NCI-H1105 (cell line): ENCODE data around the gene UCK2.
"Not testable (repeated sequence)": the region's sequence is repeated elsewhere in the genome, so short reads cannot be mapped to it uniquely, and the experiment has no call there.

Experiments
- DNase-seq: peaks from one replicate; lab custom pipeline; 2025; lab: John Stamatoyannopoulos, UW

Gene UCK2

DNA sequence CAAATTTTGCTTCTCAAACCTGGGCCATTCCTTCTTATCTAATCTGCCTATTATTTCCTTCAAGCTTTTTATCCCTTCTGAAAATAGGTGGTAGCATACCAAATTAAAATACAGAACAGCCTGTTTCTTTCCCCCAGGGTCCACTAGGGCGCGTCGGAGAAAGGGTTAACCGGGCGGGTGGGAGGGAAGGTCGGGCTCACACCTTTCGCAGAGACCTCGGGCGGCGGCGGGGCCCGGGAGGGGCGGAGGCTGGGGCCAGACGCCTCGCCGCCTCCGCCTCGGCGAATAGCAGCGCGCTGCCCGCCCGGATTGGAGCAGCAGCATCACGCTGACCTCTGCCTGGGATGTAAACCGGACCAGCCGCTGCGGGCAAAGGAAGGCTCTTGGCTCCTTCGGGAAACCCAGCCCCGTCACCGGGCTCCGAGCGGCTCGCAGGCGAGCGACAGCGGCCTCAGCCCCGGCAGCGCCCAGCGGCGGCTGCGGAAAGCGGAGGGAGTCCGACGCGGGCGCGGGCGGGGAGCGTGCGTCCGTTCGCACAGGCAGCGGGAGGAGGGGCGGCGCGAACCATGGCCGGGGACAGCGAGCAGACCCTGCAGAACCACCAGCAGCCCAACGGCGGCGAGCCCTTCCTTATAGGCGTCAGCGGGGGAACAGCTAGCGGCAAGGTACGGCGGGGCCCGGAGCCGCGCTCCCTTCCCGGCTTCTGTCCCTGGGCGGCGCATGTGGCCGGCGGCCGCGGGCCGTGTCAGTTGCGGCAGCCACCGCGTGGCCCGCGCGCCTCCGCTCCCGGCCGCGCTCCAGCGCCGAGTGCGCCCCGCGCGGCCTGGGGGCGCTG, at the start of gene UCK2:
Gene UCK2 (plus strand): TSS at position 347 of the 835 bp plus-strand sequence. CDS start 220 bp downstream, at position 567.
- DNase-seq, result peak; percentile 79

- DNase-seq, result not testable (repeated sequence)
Observed at GRCh38 chr1:165778197-165778596, 49.2 kb upstream of the UCK2 start.

- not testable (repeated sequence) for DNase-seq
Observed at GRCh38 chr1:165783519-165783918, 43.9 kb upstream of the UCK2 start.

DNA sequence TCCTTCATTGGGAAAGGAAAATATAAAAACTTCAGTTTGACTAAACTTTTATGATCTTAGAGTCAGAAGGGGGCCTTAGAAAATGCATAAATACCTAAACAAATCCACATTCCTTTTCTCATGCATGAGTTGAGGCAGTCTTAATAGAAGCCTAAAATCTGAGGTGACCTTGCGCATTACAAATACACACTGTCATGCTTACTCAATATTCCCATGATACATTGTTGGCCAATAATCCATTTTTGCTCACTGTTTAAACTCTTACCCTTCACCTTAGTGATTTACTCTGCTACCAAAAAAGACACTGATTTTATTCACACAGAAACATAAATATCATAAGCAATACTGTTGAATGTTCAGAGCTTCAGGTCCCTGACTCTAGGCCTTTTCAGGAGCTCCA, 39.7 kb upstream of the UCK2 start:
- no peak for DNase-seq

GRCh38 chr1:165793951-165794350, 33.5 kb upstream of the UCK2 start:
- DNase-seq, result no peak

GRCh38 chr1:165795894-165796293, 31.5 kb upstream of the UCK2 start:
- no peak for DNase-seq

- no peak for DNase-seq
Observed at GRCh38 chr1:165799387-165799786, 28.0 kb upstream of the UCK2 start.

- not testable (repeated sequence) for DNase-seq
Observed at GRCh38 chr1:165804513-165804912, 22.9 kb upstream of the UCK2 start.

DNA sequence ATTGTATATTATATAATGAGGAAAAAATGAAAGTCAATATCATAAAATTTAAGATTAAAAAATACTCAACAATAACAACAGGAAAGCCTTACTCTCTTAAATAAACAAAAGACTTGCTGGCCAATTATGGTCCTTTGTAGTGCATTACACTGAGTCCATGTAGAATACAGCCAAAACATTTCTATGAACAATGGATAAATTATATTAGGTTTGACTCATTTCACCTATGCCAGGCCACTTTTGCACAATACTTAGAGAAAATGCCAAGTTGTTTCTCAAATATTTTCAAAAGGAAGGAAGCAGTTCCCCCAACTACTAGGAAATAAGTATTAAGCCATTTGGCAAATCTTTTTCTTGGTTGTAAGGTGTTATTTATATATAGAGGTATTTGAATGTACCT, 19.8 kb upstream of the UCK2 start:
- DNase-seq, result no peak

GRCh38 chr1:165815725-165816124, 11.7 kb upstream of the UCK2 start:
- no peak for DNase-seq

DNA sequence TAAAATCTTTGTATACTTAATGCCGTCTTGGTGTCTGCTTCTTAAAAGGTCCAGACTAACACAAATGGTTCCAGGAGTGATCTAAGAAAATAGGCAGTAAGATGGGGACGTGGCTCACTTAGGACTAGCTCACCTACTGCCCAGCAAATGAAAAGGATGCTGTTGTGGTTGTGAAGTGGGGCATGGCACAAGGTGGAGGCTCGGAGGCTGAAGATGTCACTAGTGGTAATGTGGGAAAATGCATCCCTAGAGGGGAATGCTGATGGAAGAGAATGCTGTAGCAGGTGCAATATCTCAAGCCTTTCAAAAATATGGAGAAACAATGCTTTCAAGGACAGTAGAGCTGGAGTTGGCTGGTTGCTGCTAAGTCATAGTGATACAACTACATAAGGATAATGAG, 11.3 kb upstream of the UCK2 start:
- DNase-seq, result no peak

- no peak for DNase-seq
Observed at GRCh38 chr1:165816826-165817497, 10.5 kb upstream of the UCK2 start.

GRCh38 chr1:165823552-165824268, 3.7 kb upstream of the UCK2 start:
- no peak for DNase-seq

DNA sequence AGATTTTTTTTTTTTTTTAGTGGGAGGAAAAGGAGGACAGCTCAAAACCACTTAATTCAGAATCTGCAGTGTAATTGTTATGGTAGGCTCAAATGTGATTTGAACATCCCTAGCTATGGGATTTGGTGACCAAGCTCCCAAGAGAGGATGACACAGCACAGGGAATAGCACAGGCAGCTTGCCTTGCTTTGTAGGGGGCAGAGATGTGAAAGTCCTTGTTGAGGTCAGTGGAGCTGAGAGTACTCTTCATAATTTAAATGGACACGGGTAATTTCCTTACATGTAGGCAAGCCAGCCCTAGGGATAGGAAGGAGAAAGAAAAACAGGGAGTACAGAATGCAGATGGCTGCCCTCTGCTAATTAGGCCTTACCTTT, 3.2 kb upstream of the UCK2 start:
- no peak for DNase-seq

- no peak for DNase-seq
Observed at GRCh38 chr1:165826565-165827267, 698 bp upstream of the UCK2 start.

- peak; percentile 63 for DNase-seq
Observed at GRCh38 chr1:165828103-165828668, 772 bp downstream of the UCK2 start.

GRCh38 chr1:165828669-165829329, 1.4 kb downstream of the UCK2 start:
- peak; percentile 75 for DNase-seq

GRCh38 chr1:165829888-165830287, 2.5 kb downstream of the UCK2 start:
- no peak for DNase-seq

- no peak for DNase-seq
Observed at GRCh38 chr1:165831146-165831545, 3.7 kb downstream of the UCK2 start.

DNA sequence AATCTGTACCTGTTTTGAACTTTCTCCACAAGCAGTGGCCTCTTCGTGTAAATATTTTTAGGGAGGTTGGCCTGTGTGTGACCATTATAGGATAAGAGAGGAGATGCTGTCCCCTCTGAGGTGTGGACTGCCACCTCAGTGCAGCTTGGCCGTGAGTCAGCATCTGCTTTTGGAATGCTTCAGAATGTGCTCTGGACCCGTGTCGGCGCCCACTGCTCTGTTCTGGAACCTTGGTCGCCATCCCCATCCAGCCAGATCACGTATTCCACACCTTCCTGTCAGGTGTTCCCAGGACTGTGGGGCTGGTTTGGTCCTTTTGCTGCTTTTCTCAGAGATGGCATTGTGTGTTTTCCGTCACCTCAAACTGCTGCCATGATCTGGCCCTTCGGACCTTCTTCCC, 5.5 kb downstream of the UCK2 start:
- no peak for DNase-seq

GRCh38 chr1:165833358-165833757, 5.9 kb downstream of the UCK2 start:
- no peak for DNase-seq
